T-helper 22 cell (primary cell): ENCODE results near the gene HYCC1.
"Not testable (repeated sequence)": the region's sequence is repeated elsewhere in the genome, so short reads cannot be mapped to it uniquely, and the experiment has no call there.

Experiments used
- DNase-seq: peaks from one replicate; pipeline ENCODE4 v3.0.0-alpha.2; 2020; ENCODE audit warnings: low read depth

HYCC1 gene

GRCh38 chr7:22983257-22983855 lies 30.6 kb downstream of the HYCC1 start:
- DNase-seq = no peak

- DNase-seq = no peak
Observed at GRCh38 chr7:22980422-22980821, 33.5 kb downstream of the HYCC1 start.

- no peak for DNase-seq
Observed at GRCh38 chr7:22979861-22980260, 34.1 kb downstream of the HYCC1 start.

GRCh38 chr7:22979251-22979650 lies 34.7 kb downstream of the HYCC1 start:
- DNase-seq = no peak

- DNase-seq = not testable (repeated sequence)
Observed at GRCh38 chr7:22974636-22975035, 39.3 kb downstream of the HYCC1 start.

GRCh38 chr7:22972207-22972606 lies 41.7 kb downstream of the HYCC1 start:
- DNase-seq = no peak

GRCh38 chr7:22969010-22969431 lies 44.9 kb downstream of the HYCC1 start:
- no peak for DNase-seq
